ENCODE data around the gene ZSCAN26. TPM values are rescaled to one million over a fixed set of nuclear protein-coding genes. Genes with fewer than 3 reads are reported as not detected.

ZSCAN26 gene
- total and polyA plus RNA-seq, 2 of the 8 experiments (the other 6 are each of a cell fraction or from before 2014, with no cell fraction given): 7.0 to 8.5 TPM

DNA sequence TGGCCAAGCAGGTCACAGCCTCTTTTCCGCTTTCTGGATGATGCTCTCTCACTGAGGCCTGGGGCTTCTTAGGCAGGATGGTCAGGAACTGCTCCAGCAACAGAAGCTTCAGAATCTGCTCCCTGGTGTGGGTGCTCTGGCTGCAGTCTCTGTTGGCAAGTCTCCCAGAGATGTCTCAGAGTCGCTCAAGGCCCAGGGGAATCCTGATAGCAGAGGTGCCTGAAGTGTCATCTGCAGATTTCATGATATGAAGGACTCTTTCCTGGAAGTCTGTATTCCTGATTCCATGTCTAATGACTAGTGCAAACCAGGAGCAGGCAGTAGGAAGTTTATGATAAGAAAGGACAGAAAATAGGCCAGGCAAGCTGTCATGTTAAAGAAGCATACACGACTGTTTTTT lies 48.7 kb downstream of the ZSCAN26 start:
- H4K8ac ChIP-seq (ENCODE audit: extremely low read depth, insufficient read depth, low read length): no peak overlapping the region
- no peak overlapping the region for H3K14ac ChIP-seq (ENCODE audit: insufficient read length)
- ChIA-PET CTCF (ENCODE audit: partially characterized antibody) (no interaction called here), POLR2A (ENCODE audit: partially characterized antibody) (interaction anchor here (0.6 kb wide), 1 partner anchor 210 kb away, joined by 3 read pairs; no protein-coding TSS in a partner anchor)
- 90% methylated on average over 3 of the region's 3 CpGs; no CpG with 5 or more reads in 1 of the 2 experiments for WGBS, 2 experiments (ENCODE audit: extremely low coverage in 1 of 2, insufficient coverage in 1 of 2, insufficient read length in 1 of 2, insufficient replicate concordance in 2 of 2, low coverage in 1 of 2, low lambda C conversion rate in 2 of 2, missing lambda C conversion rate in 1 of 2)
- H2BK120ac ChIP-seq (replicated peaks; ENCODE audit: low read depth, low read length): no peak overlapping the region
- no peak overlapping the region for H3K4ac ChIP-seq (replicated peaks; ENCODE audit: insufficient read length, low read depth, low read length)
- no peaks in the 10 kb centered on the region; the same call in 1 of the 2 replicates for H3K23me2 ChIP-seq (ENCODE audit: low read depth, low read length)
- peaks cover 0 to 2% (median 0%) of the 10 kb centered on the region in 4 experiments; a peak in 1 of 8 replicates for H3K36me3 ChIP-seq (ENCODE audit: control insufficient read depth in 2 of 4, insufficient read depth in 4 of 4, low read length in 3 of 4)
- no peak overlapping the region for H2AK5ac ChIP-seq (ENCODE audit: low read depth, low read length)
- no peaks in the 10 kb centered on the region for H3K79me1 ChIP-seq (ENCODE audit: low read depth, low read length)
- no peak overlapping the region for H4K91ac ChIP-seq (replicated peaks; ENCODE audit: insufficient read length, low read length)
- no peak overlapping the region for H3K23ac ChIP-seq (ENCODE audit: insufficient read length)
- FAIRE-seq (no peak), DNase-seq (ENCODE audit: low read depth in 1 of 2, low spot score in 2 of 2) (no peak)
- no peak overlapping the region for H3K4me3 ChIP-seq (ENCODE audit: extremely low read depth in 1 of 4, insufficient read depth in 2 of 4, low read depth in 3 of 4, low read length in 4 of 4)
- no peak overlapping the region for H3K27ac ChIP-seq (ENCODE audit: low read depth, low read length)
- H3K9ac ChIP-seq (replicated peaks in 1 of 4; ENCODE audit: extremely low read depth in 1 of 4, low read depth in 3 of 4, low read length in 3 of 4): no peak overlapping the region
- no peak overlapping the region for H3K56ac ChIP-seq (replicated peaks; ENCODE audit: insufficient read length, low read depth, low read length)
- H2BK12ac ChIP-seq (ENCODE audit: low read depth, low read length): no peak overlapping the region
- no peak overlapping the region for H3K18ac ChIP-seq (ENCODE audit: extremely low read depth, low read length)
- H3K4me2 ChIP-seq (ENCODE audit: insufficient read depth in 1 of 2, low read depth in 2 of 2, low read length in 2 of 2): no peak overlapping the region
- H2BK5ac ChIP-seq (ENCODE audit: low read depth, low read length): no peak overlapping the region
- TF ChIP-seq HDAC6 (IDR thresholded peaks at IDR 0.05; ENCODE audit: low read depth, low read length): no peak
- TF ChIP-seq CREB1 (IDR thresholded peaks at IDR 0.05): no peak
- TF ChIP-seq TBP (IDR thresholded peaks at IDR 0.05; ENCODE audit: low read depth, low read length): no peak
- no peak for TF ChIP-seq TAF1 (IDR thresholded peaks at IDR 0.05; ENCODE audit: low read depth, low read length)
- no peak for TF ChIP-seq SP4 (IDR thresholded peaks at IDR 0.05; ENCODE audit: low read length)
- no peak for TF ChIP-seq NRF1 (IDR thresholded peaks at IDR 0.05; ENCODE audit: low read depth, low read length)
- no peak for TF ChIP-seq POLR2AphosphoS5 (IDR thresholded peaks at IDR 0.05; ENCODE audit: low read depth, low read length)
- no peak for TF ChIP-seq BACH1 (IDR thresholded peaks at IDR 0.05; ENCODE audit: low read length)
- TF ChIP-seq RBBP5 (IDR thresholded peaks at IDR 0.05; ENCODE audit: borderline replicate concordance, low read depth, low read length): no peak
- no peak for TF ChIP-seq KDM4A (IDR thresholded peaks at IDR 0.05; ENCODE audit: low read depth, low read length, severe bottlenecking)
- no peak for TF ChIP-seq SIRT6 (IDR thresholded peaks at IDR 0.05; ENCODE audit: low read length)
- no peak for TF ChIP-seq RFX5 (IDR thresholded peaks at IDR 0.05; ENCODE audit: borderline replicate concordance, low read depth, low read length)
- TF ChIP-seq CBX5 (IDR thresholded peaks at IDR 0.05; ENCODE audit: low read depth, low read length): no peak
- TF ChIP-seq JUN (IDR thresholded peaks at IDR 0.05; ENCODE audit: low read depth, low read length): no peak
- TF ChIP-seq POU5F1 (IDR thresholded peaks at IDR 0.05; ENCODE audit: low read depth, low read length): no peak
- TF ChIP-seq CTBP2 (IDR thresholded peaks at IDR 0.05; ENCODE audit: borderline replicate concordance, insufficient read depth, insufficient read length, low read length): no peak
- H2AFZ ChIP-seq (ENCODE audit: low read length): no peak overlapping the region
- H2BK15ac ChIP-seq (ENCODE audit: low read length): no peak overlapping the region
- H4K5ac ChIP-seq (ENCODE audit: insufficient read length, low read depth, low read length): no peak overlapping the region
- H3K4me1 ChIP-seq (replicated peaks in 1 of 4; ENCODE audit: control insufficient read depth in 3 of 4, insufficient read depth in 4 of 4, low read length in 3 of 4): peaks cover 0 to 1% (median 0%) of the 10 kb centered on the region in 4 experiments; a peak in 1 of 7 replicates
- no peaks in the 10 kb centered on the region for H3K27me3 ChIP-seq (replicated peaks in 1 of 4; ENCODE audit: control insufficient read depth in 3 of 4, extremely low read depth in 1 of 4, insufficient read depth in 3 of 4, low read length in 3 of 4)
- no peaks in the 10 kb centered on the region for H3K79me2 ChIP-seq (ENCODE audit: control insufficient read depth in 1 of 2, insufficient read depth in 2 of 2, low read length in 2 of 2)
- 0 out of 4 replicates have a peak, but pooled peaks cover 0 to under 1% of the 10 kb centered on the region in 2 experiments for H3K9me3 ChIP-seq (ENCODE audit: insufficient read depth in 2 of 2, low read depth in 1 of 2, low read length in 1 of 2)
- no peak overlapping the region for H2BK20ac ChIP-seq (ENCODE audit: low read length)
- no peaks in the 10 kb centered on the region for H4K20me1 ChIP-seq (replicated peaks in 1 of 2; ENCODE audit: control insufficient read depth in 1 of 2, insufficient read depth in 2 of 2, low read length in 2 of 2)
